Lung microvascular endothelial cell (primary cell): Measurements from ENCODE around the gene SRGAP3. TPM values are rescaled to one million over a fixed set of nuclear protein-coding genes. Genes with fewer than 3 reads are reported as not detected.

Source experiments
- DNase-seq, 2 donors: peaks; one replicate each; pipeline versions ENCODE4 v3.0.0 to v3.0.0-alpha.2; 2010; ENCODE audit warnings: low read depth in 2 of 2
- total RNA-seq: library from RNA; depleted of rRNA; stranded (reverse); fragments of >200 nt; gene quantifications from 2 replicates; pipeline ENCODE4 v1.2.1, GENCODE V29; 2014

SRGAP3 gene
- total RNA-seq, 1 donor from 2014 or later, result 8.3 TPM

- no peak for DNase-seq
These were observed 3.9 kb upstream of the SRGAP3 start for GRCh38 chr3:9253327-9253726.

- DNase-seq, result no peak
These were observed 1.8 kb upstream of the SRGAP3 start for GRCh38 chr3:9251055-9251786.

- peak in 1 of 2 donors; percentile 15 for DNase-seq
These were observed 790 bp upstream of the SRGAP3 start for GRCh38 chr3:9250236-9250635.

GRCh38 chr3:9248522-9249271 lies 749 bp downstream of the SRGAP3 start:
- DNase-seq, result peak in 1 of 2 donors; percentile 20

- DNase-seq, result no peak
These were observed 1.4 kb downstream of the SRGAP3 start for GRCh38 chr3:9247941-9248521.

- DNase-seq, result no peak
These were observed 2.0 kb downstream of the SRGAP3 start for GRCh38 chr3:9247361-9247940.

GRCh38 chr3:9246189-9246588 lies 3.3 kb downstream of the SRGAP3 start:
- no peak for DNase-seq

GRCh38 chr3:9244495-9245183 lies 4.8 kb downstream of the SRGAP3 start:
- DNase-seq, result no peak

GRCh38 chr3:9241956-9242355 lies 7.5 kb downstream of the SRGAP3 start:
- DNase-seq, result no peak

- no peak for DNase-seq
These were observed 9.8 kb downstream of the SRGAP3 start for GRCh38 chr3:9239680-9240079.

GRCh38 chr3:9238721-9239295 lies 10.6 kb downstream of the SRGAP3 start:
- DNase-seq, result no peak

GRCh38 chr3:9238276-9238675 lies 11.2 kb downstream of the SRGAP3 start:
- DNase-seq, result no peak

GRCh38 chr3:9233814-9234600 lies 15.4 kb downstream of the SRGAP3 start:
- no peak for DNase-seq

- no peak for DNase-seq
These were observed 16.3 kb downstream of the SRGAP3 start for GRCh38 chr3:9233101-9233500.

- DNase-seq, result no peak
These were observed 17.5 kb downstream of the SRGAP3 start for GRCh38 chr3:9231937-9232336.

- DNase-seq, result no peak
These were observed 18.0 kb downstream of the SRGAP3 start for GRCh38 chr3:9231471-9231870.

- no peak for DNase-seq
These were observed 18.4 kb downstream of the SRGAP3 start for GRCh38 chr3:9231006-9231405.

GRCh38 chr3:9230596-9230995 lies 18.9 kb downstream of the SRGAP3 start:
- no peak for DNase-seq

GRCh38 chr3:9229879-9230278 lies 19.6 kb downstream of the SRGAP3 start:
- no peak for DNase-seq

GRCh38 chr3:9229325-9229724 lies 20.1 kb downstream of the SRGAP3 start:
- no peak for DNase-seq

GRCh38 chr3:9226326-9226725 lies 23.1 kb downstream of the SRGAP3 start:
- DNase-seq, result no peak
